NCI-H2029 treated with DMSO at 0.1 percent for 48 hours (cell line): Measurements from ENCODE around the gene RPS6KA6.

ENCODE experiments used
- DNase-seq: peaks from one replicate; lab custom pipeline; 2025; lab: John Stamatoyannopoulos, UW

Gene RPS6KA6

GRCh38 chrX:84187533-84188319 lies at the start of gene RPS6KA6:
RPS6KA6 (minus strand) TSS chrX:84188199; CDS start chrX:84187899, 300 bp downstream.
- no peak for DNase-seq

GRCh38 chrX:84224741-84225140 lies 36.7 kb upstream of the RPS6KA6 start:
- DNase-seq, result no peak

DNA sequence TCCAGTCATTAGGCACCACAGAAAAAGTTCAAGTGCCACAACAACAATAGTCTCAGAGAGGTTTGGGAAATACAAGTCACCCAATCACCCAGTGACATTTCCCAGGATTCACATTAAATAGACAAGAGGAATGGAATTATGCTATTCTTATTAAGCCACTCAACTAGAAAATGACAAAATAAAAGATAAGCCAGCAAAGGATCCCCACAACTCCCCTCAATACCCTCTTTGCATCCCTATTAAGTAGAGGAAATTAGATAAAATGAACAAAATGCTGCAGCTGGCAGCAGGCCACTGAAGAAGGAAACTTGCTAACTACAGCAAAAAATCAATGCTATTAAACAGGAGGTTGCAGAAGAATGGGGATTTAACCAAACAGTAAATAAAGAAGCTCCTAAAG lies 35.3 kb upstream of the RPS6KA6 start:
- DNase-seq, result no peak

- DNase-seq, result no peak
These were observed 33.2 kb upstream of the RPS6KA6 start for GRCh38 chrX:84221181-84221580.

DNA sequence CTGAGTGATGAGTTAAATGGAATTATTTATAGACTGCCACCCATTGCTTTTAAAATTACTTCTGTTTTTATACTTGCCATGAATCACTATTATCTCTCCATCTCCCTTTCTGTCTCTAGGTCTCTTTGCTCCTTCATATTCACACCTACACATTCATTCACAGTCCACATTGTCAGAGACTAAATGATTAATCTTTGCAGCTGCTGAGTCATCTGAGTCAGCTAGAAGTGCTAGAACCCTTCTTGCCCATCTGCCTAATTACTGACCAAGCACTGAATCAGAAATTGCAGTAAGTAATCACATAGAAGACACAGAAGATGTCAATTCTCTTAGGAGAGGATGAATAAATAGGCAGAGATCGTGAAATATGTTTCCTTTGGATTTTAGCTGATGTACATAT lies 31.6 kb upstream of the RPS6KA6 start:
- no peak for DNase-seq

GRCh38 chrX:84218726-84219125 lies 30.7 kb upstream of the RPS6KA6 start:
- DNase-seq, result no peak

DNA sequence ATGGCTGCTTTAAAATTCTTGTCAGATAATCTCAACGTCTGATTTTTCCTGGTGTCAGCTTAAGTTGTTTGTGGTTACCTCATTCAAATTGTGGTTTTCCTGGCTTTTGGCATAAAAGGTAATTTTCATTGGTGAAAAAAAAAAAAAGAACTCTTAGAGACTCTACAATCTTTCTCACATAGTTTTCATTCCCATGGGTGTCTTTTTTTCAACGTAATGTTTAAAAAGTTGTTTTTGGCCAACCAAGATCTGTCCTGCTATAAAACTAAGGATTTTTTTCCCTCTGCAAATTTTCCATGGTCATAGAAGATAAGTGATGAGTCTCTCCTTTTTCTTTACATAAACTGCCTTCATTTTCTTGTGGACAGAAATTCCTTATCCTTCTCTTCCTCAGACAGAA lies 28.9 kb upstream of the RPS6KA6 start:
- DNase-seq, result no peak

DNA sequence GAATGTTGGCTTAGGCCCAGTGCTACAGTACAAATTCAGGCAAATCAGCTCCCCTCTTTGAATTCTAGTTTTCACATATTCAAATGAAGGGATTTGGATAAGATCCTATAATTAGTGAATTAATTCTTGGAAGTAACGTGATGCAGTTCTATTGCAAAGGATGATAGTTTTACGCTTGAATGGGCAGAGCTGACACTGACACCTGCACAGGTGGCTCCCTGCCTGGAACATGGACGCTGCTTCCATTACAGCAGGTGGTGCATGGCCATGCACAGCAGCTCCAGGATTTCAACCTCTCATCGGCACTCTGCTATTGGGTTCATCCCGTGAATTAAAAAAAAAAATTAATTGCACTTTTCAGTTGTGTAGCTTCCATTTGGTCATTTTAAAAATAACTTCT lies 28.4 kb upstream of the RPS6KA6 start:
- peak; percentile 17 for DNase-seq

GRCh38 chrX:84205276-84205675 lies 17.3 kb upstream of the RPS6KA6 start:
- DNase-seq, result no peak

GRCh38 chrX:84199688-84200087 lies 11.7 kb upstream of the RPS6KA6 start:
- no peak for DNase-seq

- DNase-seq, result no peak
These were observed 9.6 kb upstream of the RPS6KA6 start for GRCh38 chrX:84197550-84197949.

GRCh38 chrX:84192006-84192405 lies 4.0 kb upstream of the RPS6KA6 start:
- no peak for DNase-seq

DNA sequence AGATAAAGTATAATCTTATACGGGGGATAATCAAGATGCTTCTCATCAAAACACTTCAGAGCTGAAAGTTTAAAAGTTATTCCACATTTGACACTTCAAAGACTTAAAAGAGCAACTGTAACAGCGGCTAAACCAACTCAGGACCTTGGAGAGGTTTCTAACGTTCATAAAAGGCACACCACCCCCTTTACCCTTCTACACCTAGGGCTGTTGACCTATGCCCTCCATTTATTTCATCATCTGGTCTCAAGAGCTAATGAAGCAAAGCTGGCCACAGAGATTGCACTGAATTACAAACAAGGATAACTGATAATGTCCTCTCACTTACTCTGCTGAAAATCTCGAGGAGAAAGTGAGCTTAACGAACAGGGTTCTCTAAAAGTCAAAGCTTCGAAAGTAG lies 1.1 kb upstream of the RPS6KA6 start:
- no peak for DNase-seq

DNA sequence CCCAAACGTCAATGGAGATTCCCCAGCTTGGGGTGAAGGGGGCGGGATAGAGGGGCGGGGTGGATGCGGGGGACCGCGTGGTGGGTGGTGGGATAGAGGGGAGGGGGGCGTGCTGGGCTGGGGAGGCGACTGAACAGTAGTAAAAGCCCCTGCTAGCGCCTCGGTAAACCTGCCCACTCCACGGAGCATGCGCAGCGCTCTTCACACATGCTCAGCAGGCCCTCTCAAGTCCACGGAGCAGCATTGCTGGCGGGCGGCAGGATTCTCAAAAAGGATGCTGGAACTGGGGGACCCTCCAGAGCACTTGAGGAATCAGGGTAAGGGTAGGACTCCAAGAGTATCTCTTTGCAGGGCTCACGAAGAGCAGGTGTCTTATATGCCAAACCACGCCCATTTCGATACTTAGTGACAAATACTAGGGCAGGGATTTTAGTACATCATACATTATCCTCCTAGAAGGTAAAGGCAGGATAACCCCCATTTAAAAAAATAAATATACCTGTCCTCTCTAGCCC lies 378 bp upstream of the RPS6KA6 start:
- no peak for DNase-seq

- no peak for DNase-seq
These were observed 1.1 kb downstream of the RPS6KA6 start for GRCh38 chrX:84186603-84187532.

- no peak for DNase-seq
These were observed 5.5 kb downstream of the RPS6KA6 start for GRCh38 chrX:84182516-84182915.

DNA sequence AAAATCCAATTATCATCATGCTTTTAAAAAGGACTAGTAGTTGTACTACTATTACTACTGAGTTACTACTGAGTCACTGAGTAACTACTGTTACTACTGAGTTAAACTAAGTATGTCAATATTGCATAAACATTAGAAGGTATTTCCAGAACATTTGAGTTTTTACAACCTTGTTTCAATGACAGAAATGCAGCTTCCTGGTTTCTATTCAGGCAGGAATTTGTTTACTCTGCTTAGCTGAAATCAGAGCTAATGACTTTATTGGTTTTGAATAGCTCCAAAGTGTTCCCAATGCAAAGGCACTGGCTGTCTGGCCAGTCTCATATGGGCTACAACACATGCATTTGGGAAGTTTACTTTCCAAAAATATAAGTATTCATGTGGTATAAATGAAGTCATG lies 12.0 kb downstream of the RPS6KA6 start:
- no peak for DNase-seq

DNA sequence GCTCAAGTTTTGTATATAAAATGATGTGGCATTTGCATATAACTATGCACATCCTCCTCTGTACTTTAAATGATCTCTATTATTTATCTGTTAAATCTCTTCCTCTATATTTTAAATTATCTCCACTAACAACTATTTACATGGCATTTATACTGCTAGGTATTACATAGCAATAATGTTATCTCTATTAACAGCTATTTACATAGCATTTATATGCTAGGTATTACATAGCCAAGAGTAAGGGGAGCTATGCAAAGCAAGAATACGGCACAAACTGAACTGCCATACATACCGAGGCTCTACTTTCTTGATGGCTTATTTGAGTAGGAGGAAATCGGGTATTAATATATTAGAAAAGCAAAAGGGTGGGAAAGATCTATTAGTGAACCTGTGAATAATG lies 12.7 kb downstream of the RPS6KA6 start:
- DNase-seq, result no peak

GRCh38 chrX:84174348-84174747 lies 13.7 kb downstream of the RPS6KA6 start:
- DNase-seq, result no peak

- DNase-seq, result no peak
These were observed 17.1 kb downstream of the RPS6KA6 start for GRCh38 chrX:84170931-84171330.

DNA sequence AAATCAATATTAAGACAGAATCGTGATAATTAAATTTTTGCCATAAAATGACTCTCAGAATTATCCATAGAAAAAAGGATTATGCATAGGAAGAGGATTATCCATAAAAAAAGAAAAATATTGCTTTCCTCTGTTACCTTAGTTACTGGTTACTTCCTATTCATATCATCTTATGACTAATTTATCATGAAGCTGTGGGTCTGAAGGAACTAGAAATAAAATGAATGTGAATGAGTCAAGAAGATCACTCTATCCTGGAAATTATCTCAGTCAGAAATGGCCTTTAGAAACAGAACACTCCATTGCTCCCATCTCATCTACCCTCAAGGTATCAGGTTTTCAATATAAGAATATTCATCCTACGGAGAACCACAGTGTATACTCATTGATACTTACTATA lies 19.4 kb downstream of the RPS6KA6 start:
- DNase-seq, result no peak

DNA sequence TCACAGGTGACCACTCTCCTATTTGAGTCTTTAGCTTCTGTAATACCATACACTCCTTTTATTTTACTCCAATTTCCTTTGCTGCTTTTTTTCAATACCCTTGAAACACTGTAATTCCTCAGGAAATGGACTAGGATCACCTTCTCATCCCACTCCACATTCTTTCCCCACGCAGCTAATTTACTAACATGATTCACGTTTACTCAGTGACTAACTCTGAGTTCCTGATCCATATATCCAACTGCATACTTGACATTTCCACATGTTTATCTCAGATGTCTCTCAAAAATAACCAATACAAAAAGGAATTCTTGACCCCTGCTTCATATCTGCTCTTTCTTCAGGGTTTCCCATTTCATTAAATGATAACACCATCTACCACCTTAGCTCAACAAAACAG lies 19.9 kb downstream of the RPS6KA6 start:
- no peak for DNase-seq

- no peak for DNase-seq
These were observed 22.3 kb downstream of the RPS6KA6 start for GRCh38 chrX:84165711-84166110.
